ENCODE data around the gene PHLDB3. TPM values are rescaled to one million over a fixed set of nuclear protein-coding genes. Genes with fewer than 3 reads are reported as not detected.

Gene PHLDB3
- total RNA-seq, 1 experiment from 2014 or later = 8.5 TPM

- peaks cover 47% of the 10 kb centered on the region for H3K27me3 Mint-ChIP-seq (ENCODE audit: low read depth)
- Histone ChIP-seq H2BK12ac (ENCODE audit: insufficient read length, low read depth, low read length) (no peak within 1 kb of the TSS), H2AK5ac (ENCODE audit: insufficient read length, low read length) (no peak within 1 kb of the TSS), H3K27ac (ENCODE audit: insufficient read length, low read depth, low read length) (no peak within 1 kb of the TSS), H4K20me1 (ENCODE audit: control insufficient read depth, insufficient read depth, insufficient read length) (no peaks in the 10 kb centered on the region), H3K23ac (ENCODE audit: insufficient read length, low read depth, low read length) (no peak within 1 kb of the TSS), H2BK20ac (ENCODE audit: low read depth, low read length, poor library complexity, severe bottlenecking) (no peak within 1 kb of the TSS), H3K27me3 (ENCODE audit: insufficient read depth, low read length) (no peaks in the 10 kb centered on the region; the same call in 1 of the 2 replicates), H3K23me2 (ENCODE audit: insufficient read length, low read depth, low read length, poor library complexity, severe bottlenecking) (peaks cover 11% of the 10 kb centered on the region), H3K4ac (ENCODE audit: low read depth, low read length) (no peak within 1 kb of the TSS), H2AFZ (ENCODE audit: low read length) (no peak within 1 kb of the TSS), H2BK15ac (ENCODE audit: low read depth, low read length) (no peak within 1 kb of the TSS), H3K4me2 (ENCODE audit: insufficient read depth, insufficient read length, low read length) (peak within 1 kb of the TSS; percentile 78), H3K4me1 (ENCODE audit: insufficient read depth, low read length) (no peaks in the 10 kb centered on the region), H3K18ac (ENCODE audit: insufficient read length, low read depth, low read length) (no peak within 1 kb of the TSS), H4K8ac (replicated peaks; ENCODE audit: insufficient read length, low read depth, low read length) (no peak within 1 kb of the TSS), H3K79me1 (ENCODE audit: insufficient read depth, low read depth, low read length, poor library complexity, severe bottlenecking) (no peaks in the 10 kb centered on the region), H3K79me2 (ENCODE audit: insufficient read depth, low read length) (no peaks in the 10 kb centered on the region), H3K9ac (ENCODE audit: extremely low read depth, insufficient read length, low read length) (no peak within 1 kb of the TSS), H4K91ac (ENCODE audit: insufficient read length, low read depth, low read length) (no peak within 1 kb of the TSS), H2BK120ac (ENCODE audit: low read depth, low read length, poor library complexity, severe bottlenecking) (no peak within 1 kb of the TSS), H3T11ph (ENCODE audit: low read length) (no peak within 1 kb of the TSS), H3K14ac (ENCODE audit: insufficient read depth, low read length) (no peak within 1 kb of the TSS), H4K5ac (ENCODE audit: insufficient read length, low read depth, low read length) (no peak within 1 kb of the TSS), H3K9me3 (ENCODE audit: control insufficient read depth, low read depth, low read length) (no peaks in the 10 kb centered on the region), H3K56ac (ENCODE audit: insufficient read length, low read depth, low read length) (no peak within 1 kb of the TSS), H2BK5ac (ENCODE audit: insufficient read length, low read length) (no peak within 1 kb of the TSS)
- H3K36me3 Mint-ChIP-seq (ENCODE audit: insufficient read depth in 1 of 3, low read depth in 3 of 3) = no peaks in the 10 kb centered on the region; a peak in 2 of 7 replicates
- no peaks in the 10 kb centered on the region for H3K9me3 Mint-ChIP-seq
- peaks cover 14 to 15% of the 10 kb centered on the region in 2 experiments for H3K4me1 Mint-ChIP-seq
- no peak for TF ChIP-seq CTCF (conservative IDR thresholded peaks at IDR 0.05)
- DNase-seq = peak; percentile 84
- H3K27ac Mint-ChIP-seq = no peak within 1 kb of the TSS
- peak within 1 kb of the TSS; percentile 81 to 91 for H3K4me3 Mint-ChIP-seq
- no CpG with 5 or more reads among the region's 24 CpGs for WGBS (ENCODE audit: extremely low coverage, insufficient read length, low lambda C conversion rate)
Measured at GRCh38 chr19:43465468-43466120, 39.0 kb downstream of the PHLDB3 start, which contains the start of gene LYPD3. Gene LYPD3, minus strand, starts transcription at chr19:43465608. Its CDS starts 37 bp downstream, at chr19:43465571.
